Suprapubic skin (tissue), 4 donors: ENCODE results near the gene SRSF8. TPM values are rescaled to one million over a fixed set of nuclear protein-coding genes. Genes with fewer than 3 reads are reported as not detected.
A peak's percentile ranks its signal among the peaks of the same experiment; 100 is the strongest.

Source experiments
- DNase-seq, 2 donors: peaks; one replicate each; pipeline ENCODE4 v3.0.0-alpha.2; 2019; ENCODE audit warnings: low spot score in 2 of 2
- H3K27ac ChIP-seq: fragments of 200-600 bp; sonication (generic); one replicate; pipeline ENCODE4 v1.5.1; 2019
- H3K27me3 ChIP-seq: fragments of 200-600 bp; sonication (generic); one replicate; pipeline ENCODE4 v1.5.1; 2019
- H3K36me3 ChIP-seq: fragments of 200-600 bp; sonication (generic); one replicate; pipeline ENCODE4 v1.5.1; 2019
- H3K4me1 ChIP-seq: fragments of 200-600 bp; sonication (generic); one replicate; pipeline ENCODE4 v1.5.1; 2019
- H3K4me3 ChIP-seq: fragments of 200-600 bp; sonication (generic); one replicate; pipeline ENCODE4 v1.5.1; 2019; ENCODE audit warnings: mild to moderate bottlenecking
- H3K9me3 ChIP-seq: fragments of 200-600 bp; sonication (generic); one replicate; pipeline ENCODE4 v1.5.1; 2019
- EP300 ChIP-seq: sonication (generic); formaldehyde crosslinking; IDR thresholded peaks from one replicate; pipeline ENCODE4 v1.6.1; 2017; ENCODE audit warnings: antibody characterized with exemption
- POLR2A ChIP-seq, 2 donors: fragments of 450-650 bp; IDR thresholded peaks; one replicate each; pipeline ENCODE4 v1.6.1; 2017; ENCODE audit warnings: antibody characterized with exemption in 2 of 2, mild to moderate bottlenecking in 2 of 2, moderate library complexity in 2 of 2
- POLR2AphosphoS5 ChIP-seq, 3 donors: sonication (generic); formaldehyde crosslinking; IDR thresholded peaks; one replicate each; pipeline ENCODE4 v1.6.1; 2017; ENCODE audit warnings: antibody characterized with exemption in 3 of 3
- WGBS: methylation state at CpG from one replicate; pipeline ENCODE4 v1.1.5; 2018; 5-methylcytosine and 5-hydroxymethylcytosine counted together
- total RNA-seq, 4 donors: library from RNA; depleted of rRNA; stranded (reverse); fragments of >200 nt; gene quantifications; one replicate each; pipeline ENCODE4 v1.1.0, GENCODE V29; 2016
- TF ChIP-seq, protein P1 (sequence below), 2 donors: fragments of 200-600 bp in 1 of 2; fragments of 450-650 bp in 1 of 2; sonication (generic) in 1 of 2; IDR thresholded peaks; one replicate each; pipeline ENCODE4 v1.5.1; 2016 to 2019; ENCODE audit warnings: antibody characterized with exemption in 2 of 2, mild to moderate bottlenecking in 1 of 2, moderate library complexity in 1 of 2

The SRSF8 gene
- total RNA-seq, 4 donors from 2014 or later: 31.7 to 37.4 (median 35.5) TPM

DNA sequence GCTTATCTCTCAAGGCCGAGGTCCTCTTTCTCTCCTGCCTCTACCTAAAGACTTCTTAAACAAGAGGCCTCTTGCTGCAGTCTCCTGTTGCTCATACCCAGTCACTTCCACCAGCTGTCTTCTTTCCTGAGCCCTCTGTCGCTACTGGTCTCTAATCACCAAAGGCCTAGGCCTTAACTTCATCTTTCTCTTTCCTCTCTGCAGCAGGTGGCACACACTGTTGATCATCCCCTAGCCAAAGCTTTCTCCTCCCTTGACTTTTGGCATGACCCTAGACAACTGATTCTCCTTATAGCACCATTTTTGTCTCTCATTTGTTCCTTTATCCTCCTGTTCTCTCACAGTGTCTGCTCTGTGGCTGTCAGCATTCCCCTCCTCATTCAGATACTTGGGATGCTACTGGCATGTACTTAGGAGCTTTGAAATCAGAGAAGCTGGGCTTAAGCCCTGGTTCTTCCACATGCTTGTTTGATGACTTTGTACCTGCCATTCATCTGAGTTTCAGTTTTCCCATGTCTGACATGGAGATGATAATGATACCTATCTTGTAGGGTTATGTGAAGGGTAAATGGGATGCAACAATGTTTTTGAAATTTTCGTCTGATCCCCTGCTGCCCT lies 45.3 kb downstream of the SRSF8 start:
- WGBS: 90% methylated on average over 3 of the region's 3 CpGs
- Histone ChIP-seq H3K4me3 (no peak overlapping the region), H3K4me1 (peaks cover 36% of the 10 kb centered on the region), H3K27me3 (no peaks in the 10 kb centered on the region), H3K9me3 (no peaks in the 10 kb centered on the region), H3K36me3 (no peaks in the 10 kb centered on the region), H3K27ac (no peak overlapping the region)
- DNase-seq: no peak
- no peak for TF ChIP-seq EP300
- no peak for TF ChIP-seq POLR2A (IDR thresholded peaks at IDR 0.05)
- no peak for TF ChIP-seq POLR2AphosphoS5 (IDR thresholded peaks at IDR 0.05)
- TF ChIP-seq, protein P1, sequence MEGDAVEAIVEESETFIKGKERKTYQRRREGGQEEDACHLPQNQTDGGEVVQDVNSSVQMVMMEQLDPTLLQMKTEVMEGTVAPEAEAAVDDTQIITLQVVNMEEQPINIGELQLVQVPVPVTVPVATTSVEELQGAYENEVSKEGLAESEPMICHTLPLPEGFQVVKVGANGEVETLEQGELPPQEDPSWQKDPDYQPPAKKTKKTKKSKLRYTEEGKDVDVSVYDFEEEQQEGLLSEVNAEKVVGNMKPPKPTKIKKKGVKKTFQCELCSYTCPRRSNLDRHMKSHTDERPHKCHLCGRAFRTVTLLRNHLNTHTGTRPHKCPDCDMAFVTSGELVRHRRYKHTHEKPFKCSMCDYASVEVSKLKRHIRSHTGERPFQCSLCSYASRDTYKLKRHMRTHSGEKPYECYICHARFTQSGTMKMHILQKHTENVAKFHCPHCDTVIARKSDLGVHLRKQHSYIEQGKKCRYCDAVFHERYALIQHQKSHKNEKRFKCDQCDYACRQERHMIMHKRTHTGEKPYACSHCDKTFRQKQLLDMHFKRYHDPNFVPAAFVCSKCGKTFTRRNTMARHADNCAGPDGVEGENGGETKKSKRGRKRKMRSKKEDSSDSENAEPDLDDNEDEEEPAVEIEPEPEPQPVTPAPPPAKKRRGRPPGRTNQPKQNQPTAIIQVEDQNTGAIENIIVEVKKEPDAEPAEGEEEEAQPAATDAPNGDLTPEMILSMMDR (IDR thresholded peaks at IDR 0.05): no peak

DNA sequence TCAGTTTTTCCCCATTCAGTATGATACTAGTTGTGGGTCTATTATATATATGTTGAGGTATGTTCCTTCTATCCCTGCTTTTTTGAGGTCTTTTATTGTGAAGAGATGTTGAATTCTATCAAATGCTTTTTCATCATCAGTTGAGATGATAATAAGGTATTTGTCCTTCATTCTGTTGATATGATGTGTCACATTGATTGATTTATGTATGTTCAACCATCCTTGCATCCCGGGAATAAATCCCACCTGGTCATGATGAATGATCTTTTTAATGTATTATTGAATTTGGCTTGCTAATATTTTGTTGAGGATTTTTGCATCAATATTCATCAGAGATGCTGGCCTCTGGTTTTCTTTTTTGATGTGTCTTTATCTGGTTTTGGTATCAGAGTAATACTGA lies 48.9 kb downstream of the SRSF8 start:
- H3K4me1 ChIP-seq: peaks cover 18% of the 10 kb centered on the region

DNA sequence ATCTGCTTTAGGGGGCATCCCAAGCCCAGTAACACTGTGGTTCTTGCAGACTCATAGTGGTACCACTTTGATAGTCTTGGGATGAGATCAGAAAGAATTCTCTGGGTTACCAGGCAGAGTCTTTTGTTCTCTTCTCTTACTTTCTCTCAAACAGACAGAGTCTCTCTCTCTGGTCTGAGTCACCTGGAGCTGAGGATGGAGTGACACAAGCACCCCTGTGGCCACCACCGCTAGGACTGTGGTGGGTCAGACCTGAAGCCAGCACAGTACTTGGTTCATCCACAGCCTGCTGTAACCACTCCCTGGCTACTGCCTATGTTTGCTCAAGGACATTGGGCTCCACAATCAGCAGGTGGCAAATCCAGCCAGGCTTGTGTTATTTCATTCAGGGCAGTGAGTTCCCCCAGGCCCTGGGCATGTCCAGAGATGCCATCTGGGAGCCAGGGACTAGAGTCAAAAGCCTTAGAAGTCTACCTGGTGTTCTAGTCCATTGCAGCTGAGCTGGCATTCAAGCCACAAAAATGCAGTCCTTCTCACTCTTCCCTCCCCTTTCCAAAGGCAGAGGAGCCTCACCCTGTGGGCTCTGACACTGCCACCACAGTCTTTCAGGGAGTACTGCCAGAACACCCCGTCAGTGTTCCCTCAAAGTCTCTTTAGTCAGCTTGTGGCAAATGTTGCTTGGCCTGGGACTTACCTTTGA lies 52.8 kb downstream of the SRSF8 start:
- peak overlapping the region; percentile 71 for H3K27ac ChIP-seq
- no peaks in the 10 kb centered on the region for H3K36me3 ChIP-seq
- TF ChIP-seq, protein P1 (IDR thresholded peaks at IDR 0.05): no peak
- no peak for TF ChIP-seq EP300
- TF ChIP-seq POLR2A (IDR thresholded peaks at IDR 0.05): no peak
- no peak for TF ChIP-seq POLR2AphosphoS5 (IDR thresholded peaks at IDR 0.05)
- H3K4me3 ChIP-seq: no peak overlapping the region
- WGBS: 63% methylated on average over 2 of the region's 2 CpGs
- H3K4me1 ChIP-seq: peaks cover 20% of the 10 kb centered on the region
- no peak for DNase-seq
- H3K27me3 ChIP-seq: no peaks in the 10 kb centered on the region
- no peaks in the 10 kb centered on the region for H3K9me3 ChIP-seq

More for the DNA sequence above, 48.9 kb downstream of the SRSF8 start:
- H3K4me3 ChIP-seq: no peak overlapping the region
- TF ChIP-seq POLR2A (IDR thresholded peaks at IDR 0.05) (no peak), EP300 (no peak), POLR2AphosphoS5 (IDR thresholded peaks at IDR 0.05) (no peak)
- TF ChIP-seq, protein P1 (IDR thresholded peaks at IDR 0.05): no peak
- no peaks in the 10 kb centered on the region for H3K36me3 ChIP-seq
- no peaks in the 10 kb centered on the region for H3K27me3 ChIP-seq
- no peak for DNase-seq
- no peak overlapping the region for H3K27ac ChIP-seq
- WGBS: 81% methylated on average over 1 of the region's 1 CpG
- H3K9me3 ChIP-seq: no peaks in the 10 kb centered on the region

Other genes with a start within 250 kb of the SRSF8 start
- gene CWC15, start 93.4 kb upstream of the SRSF8 start, total RNA-seq: 10 to 100 TPM; 30.5 to 60.7 (median 35.1) TPM
- gene KDM4D, start 93.2 kb upstream of the SRSF8 start, total RNA-seq: 1 to 10 TPM in 3 of 4 donors, under 1 TPM in 1; 0.49 to 2.8 (median 1.3) TPM
- not detected for gene KDM4E, start 41.7 kb upstream of the SRSF8 start, total RNA-seq
- gene KDM4F, start 17.5 kb upstream of the SRSF8 start, total RNA-seq: not detected
- 10 to 100 TPM; 30.7 to 65.9 (median 49.4) TPM for gene ENDOD1, start 22.9 kb downstream of the SRSF8 start, total RNA-seq
- 10 to 100 TPM; 27.6 to 41.0 (median 32.1) TPM for gene SESN3, start 164.3 kb downstream of the SRSF8 start, total RNA-seq